Hematopoietic multipotent progenitor cell treated with erythropoietin and hydrocortisone succinate and interleukin-3 and kit ligand, for 6 days (in vitro differentiated cells): ENCODE measurements around the gene RASGRP2.

ENCODE experiments used
- DNase-seq: peaks from one replicate; pipeline ENCODE4 v3.0.0-alpha.2; 2015

The RASGRP2 gene

GRCh38 chr11:64736654-64737053 lies 7.3 kb downstream of the RASGRP2 start:
- no peak for DNase-seq

- DNase-seq = no peak
Measured at GRCh38 chr11:64735725-64736259, 8.2 kb downstream of the RASGRP2 start.

GRCh38 chr11:64734811-64735724 lies 8.9 kb downstream of the RASGRP2 start:
- DNase-seq = no peak

- no peak for DNase-seq
Measured at GRCh38 chr11:64731601-64732000, 12.3 kb downstream of the RASGRP2 start.

GRCh38 chr11:64729851-64730382 lies 14.0 kb downstream of the RASGRP2 start:
- DNase-seq = peak; percentile 31

- no peak for DNase-seq
Measured at GRCh38 chr11:64728757-64729365, 15.1 kb downstream of the RASGRP2 start.

- no peak for DNase-seq
Measured at GRCh38 chr11:64726867-64727530, 16.9 kb downstream of the RASGRP2 start.

- DNase-seq = no peak
Measured at GRCh38 chr11:64726211-64726641, 17.7 kb downstream of the RASGRP2 start.

- no peak for DNase-seq
Measured at GRCh38 chr11:64724863-64725532, 18.9 kb downstream of the RASGRP2 start.

- DNase-seq = no peak
Measured at GRCh38 chr11:64723907-64724862, 19.8 kb downstream of the RASGRP2 start.

- peak; percentile 83 for DNase-seq
Measured at GRCh38 chr11:64723117-64723906, 20.6 kb downstream of the RASGRP2 start, which contains the start of gene NRXN2. Gene NRXN2 (minus strand): TSS chr11:64723197. CDS start chr11:64713699, 9,498 bp downstream.

- no peak for DNase-seq
Measured at GRCh38 chr11:64722141-64723065, 21.5 kb downstream of the RASGRP2 start.

GRCh38 chr11:64721359-64721699 lies 22.6 kb downstream of the RASGRP2 start:
- DNase-seq = no peak

GRCh38 chr11:64720640-64721358 lies 23.1 kb downstream of the RASGRP2 start:
- DNase-seq = no peak

GRCh38 chr11:64720167-64720566 lies 23.8 kb downstream of the RASGRP2 start:
- no peak for DNase-seq

- DNase-seq = no peak
Measured at GRCh38 chr11:64719406-64719805, 24.5 kb downstream of the RASGRP2 start.

- DNase-seq = no peak
Measured at GRCh38 chr11:64718780-64719124, 25.2 kb downstream of the RASGRP2 start.

- no peak for DNase-seq
Measured at GRCh38 chr11:64718084-64718779, 25.7 kb downstream of the RASGRP2 start.
